Measurements from ENCODE around the gene SPSB4.

The SPSB4 gene

GRCh38 chr3:141059816-141060215, 8.7 kb downstream of the SPSB4 start:
- TF ChIP-seq CTCF (IDR thresholded peaks at IDR 0.05; ENCODE audit: control insufficient read depth, extremely low read depth, insufficient read depth): no peak
- no peak for DNase-seq (ENCODE audit: low read depth)
- H3K4me3 ChIP-seq (ENCODE audit: low read depth, low read length): no peak overlapping the region

GRCh38 chr3:141060327-141060726, 9.2 kb downstream of the SPSB4 start:
- no peak for TF ChIP-seq CTCF (IDR thresholded peaks at IDR 0.05; ENCODE audit: control insufficient read depth, extremely low read depth, insufficient read depth)
- H3K4me3 ChIP-seq (ENCODE audit: low read depth, low read length): no peak overlapping the region
- DNase-seq (ENCODE audit: low read depth): no peak

- H3K4me3 ChIP-seq (ENCODE audit: low read depth, low read length): no peak overlapping the region
- DNase-seq (ENCODE audit: low read depth): no peak
- no peak for TF ChIP-seq CTCF (IDR thresholded peaks at IDR 0.05; ENCODE audit: control insufficient read depth, extremely low read depth, insufficient read depth)
These were observed 12.7 kb downstream of the SPSB4 start for GRCh38 chr3:141063831-141064230.

GRCh38 chr3:141064255-141064926, 13.2 kb downstream of the SPSB4 start:
- no peak for DNase-seq (ENCODE audit: low read depth)
- TF ChIP-seq CTCF (IDR thresholded peaks at IDR 0.05; ENCODE audit: control insufficient read depth, extremely low read depth, insufficient read depth): no peak
- H3K4me3 ChIP-seq (ENCODE audit: low read depth, low read length): no peak overlapping the region

GRCh38 chr3:141065258-141065657, 14.1 kb downstream of the SPSB4 start:
- no peak for TF ChIP-seq CTCF (IDR thresholded peaks at IDR 0.05; ENCODE audit: control insufficient read depth, extremely low read depth, insufficient read depth)
- no peak for DNase-seq (ENCODE audit: low read depth)
- no peak overlapping the region for H3K4me3 ChIP-seq (ENCODE audit: low read depth, low read length)

GRCh38 chr3:141065841-141066805, 15.0 kb downstream of the SPSB4 start:
- no peak for TF ChIP-seq CTCF (IDR thresholded peaks at IDR 0.05; ENCODE audit: control insufficient read depth, extremely low read depth, insufficient read depth)
- no peak for DNase-seq (ENCODE audit: low read depth)
- no peak overlapping the region for H3K4me3 ChIP-seq (ENCODE audit: low read depth, low read length)

Data from LNCaP clone FGC (cell line).